ENCODE data around the gene MAEA. TPM values are rescaled to one million over a fixed set of nuclear protein-coding genes. Genes with fewer than 3 reads are reported as not detected.

Gene MAEA
- total RNA-seq, 1 experiment from 2014 or later: 81.1 TPM

GRCh38 chr4:1302159-1302558, 12.5 kb downstream of the MAEA start:
- H3K4me3 Mint-ChIP-seq (ENCODE audit: unreplicated experiment): no peak overlapping the region
- H3K4me1 ChIP-seq: peaks cover 10% of the 10 kb centered on the region
- peaks cover 9% of the 10 kb centered on the region for H3K4me1 Mint-ChIP-seq (ENCODE audit: low read depth, unreplicated experiment)
- no peak overlapping the region for H3K27ac Mint-ChIP-seq (ENCODE audit: unreplicated experiment)
- peaks cover 2% of the 10 kb centered on the region; the same call in 1 of the 2 replicates for H3K36me3 ChIP-seq (ENCODE audit: control insufficient read depth, insufficient read depth, low read length)
- no peak for DNase-seq
- H3K9me3 ChIP-seq: no peaks in the 10 kb centered on the region
- H3K27me3 Mint-ChIP-seq (ENCODE audit: insufficient read depth, unreplicated experiment): no peaks in the 10 kb centered on the region
- CTCF ChIA-PET: no interaction called here
- H3K4me3 ChIP-seq (ENCODE audit: low read depth, low read length): no peak overlapping the region
- no peaks in the 10 kb centered on the region for H3K9me3 Mint-ChIP-seq (ENCODE audit: unreplicated experiment)
- intact Hi-C loops (cut with micrococcal nuclease; ENCODE audit: unreplicated experiment): no loop called here
- BruUV-seq (replicated peaks): no TSS peak
- POLR2A ChIA-PET: no interaction called here
- H3K27me3 ChIP-seq (replicated peaks; ENCODE audit: control insufficient read depth, insufficient read depth, low read length): no peaks in the 10 kb centered on the region
- peaks cover 60% of the 10 kb centered on the region for H3K36me3 Mint-ChIP-seq (ENCODE audit: insufficient read depth, unreplicated experiment)
- TF ChIP-seq CTCF (IDR thresholded peaks at IDR 0.05; ENCODE audit: insufficient read depth in 1 of 2, low read depth in 1 of 2, low read length in 1 of 2, severe bottlenecking in 1 of 2, unreplicated experiment in 1 of 2): no peak

- no peaks in the 10 kb centered on the region for H3K27me3 Mint-ChIP-seq (ENCODE audit: insufficient read depth, unreplicated experiment)
- Histone ChIP-seq H3K4me1 (peaks cover 10% of the 10 kb centered on the region), H3K9me3 (no peaks in the 10 kb centered on the region), H3K4me3 (ENCODE audit: low read depth, low read length) (no peak overlapping the region), H3K27me3 (replicated peaks; ENCODE audit: control insufficient read depth, insufficient read depth, low read length) (no peaks in the 10 kb centered on the region), H3K36me3 (ENCODE audit: control insufficient read depth, insufficient read depth, low read length) (no peaks in the 10 kb centered on the region; the same call in 1 of the 2 replicates)
- no peak overlapping the region for H3K4me3 Mint-ChIP-seq (ENCODE audit: unreplicated experiment)
- peaks cover 21% of the 10 kb centered on the region for H3K4me1 Mint-ChIP-seq (ENCODE audit: low read depth, unreplicated experiment)
- peaks cover 54% of the 10 kb centered on the region for H3K36me3 Mint-ChIP-seq (ENCODE audit: insufficient read depth, unreplicated experiment)
- intact Hi-C loops (cut with micrococcal nuclease; ENCODE audit: unreplicated experiment): no loop called here
- H3K27ac Mint-ChIP-seq (ENCODE audit: unreplicated experiment): peak overlapping the region; percentile 63
- DNase-seq: no peak
- no TSS peak for BruUV-seq (replicated peaks)
- H3K9me3 Mint-ChIP-seq (ENCODE audit: unreplicated experiment): no peaks in the 10 kb centered on the region
- CTCF ChIA-PET: no interaction called here
- POLR2A ChIA-PET: no interaction called here
- no peak for TF ChIP-seq CTCF (IDR thresholded peaks at IDR 0.05; ENCODE audit: insufficient read depth in 1 of 2, low read depth in 1 of 2, low read length in 1 of 2, severe bottlenecking in 1 of 2, unreplicated experiment in 1 of 2)
Measured at GRCh38 chr4:1305261-1305711, 15.6 kb downstream of the MAEA start.

GRCh38 chr4:1305781-1306455, 16.2 kb downstream of the MAEA start:
- no peak for DNase-seq
- Mint-ChIP-seq H3K36me3 (ENCODE audit: insufficient read depth, unreplicated experiment) (peaks cover 53% of the 10 kb centered on the region), H3K4me3 (ENCODE audit: unreplicated experiment) (no peak overlapping the region), H3K27ac (ENCODE audit: unreplicated experiment) (peak overlapping the region; percentile 63), H3K27me3 (ENCODE audit: insufficient read depth, unreplicated experiment) (no peaks in the 10 kb centered on the region), H3K4me1 (ENCODE audit: low read depth, unreplicated experiment) (peaks cover 21% of the 10 kb centered on the region), H3K9me3 (ENCODE audit: unreplicated experiment) (no peaks in the 10 kb centered on the region)
- no TSS peak for BruUV-seq (replicated peaks)
- CTCF ChIA-PET: no interaction called here
- no peaks in the 10 kb centered on the region for H3K9me3 ChIP-seq
- POLR2A ChIA-PET: no interaction called here
- H3K27me3 ChIP-seq (replicated peaks; ENCODE audit: control insufficient read depth, insufficient read depth, low read length): no peaks in the 10 kb centered on the region
- no peak for TF ChIP-seq CTCF (IDR thresholded peaks at IDR 0.05; ENCODE audit: insufficient read depth in 1 of 2, low read depth in 1 of 2, low read length in 1 of 2, severe bottlenecking in 1 of 2, unreplicated experiment in 1 of 2)
- no peak overlapping the region for H3K4me3 ChIP-seq (ENCODE audit: low read depth, low read length)
- H3K36me3 ChIP-seq (ENCODE audit: control insufficient read depth, insufficient read depth, low read length): no peaks in the 10 kb centered on the region; the same call in 1 of the 2 replicates
- H3K4me1 ChIP-seq: peaks cover 10% of the 10 kb centered on the region
- intact Hi-C loops (cut with micrococcal nuclease; ENCODE audit: unreplicated experiment): no loop called here
